GDM1 (cell line): Measurements from ENCODE around the gene GFPT2.

Experiments
- DNase-seq: peaks from one replicate; lab custom pipeline; 2025; lab: John Stamatoyannopoulos, UW

Gene GFPT2

GRCh38 chr5:180333661-180334060 lies 19.5 kb downstream of the GFPT2 start:
- no peak for DNase-seq

- DNase-seq = no peak
These were observed 20.3 kb downstream of the GFPT2 start for GRCh38 chr5:180332861-180333260.

DNA sequence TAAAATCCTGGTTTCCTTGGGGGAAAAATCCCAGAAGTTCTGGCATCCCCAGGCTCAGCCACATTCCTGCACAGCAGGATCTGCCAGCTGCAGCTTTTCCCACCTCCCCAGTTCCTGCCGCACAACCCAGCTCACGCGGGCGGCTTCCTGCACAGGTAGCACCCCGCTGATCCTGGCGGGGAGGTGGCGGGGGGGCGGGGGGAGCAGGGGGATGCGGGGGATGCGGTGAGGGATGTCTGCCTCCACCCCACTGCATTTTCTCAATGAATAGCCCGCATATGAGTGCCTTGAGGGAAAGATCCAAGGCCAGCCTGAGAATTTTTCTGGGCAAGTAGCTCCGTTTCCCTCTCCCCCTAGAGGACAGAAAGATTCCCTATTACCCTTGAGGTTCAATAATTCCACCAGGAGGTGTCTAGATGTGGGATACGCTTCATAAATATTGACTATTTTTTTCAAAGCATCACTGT lies 21.1 kb downstream of the GFPT2 start:
- DNase-seq = no peak

DNA sequence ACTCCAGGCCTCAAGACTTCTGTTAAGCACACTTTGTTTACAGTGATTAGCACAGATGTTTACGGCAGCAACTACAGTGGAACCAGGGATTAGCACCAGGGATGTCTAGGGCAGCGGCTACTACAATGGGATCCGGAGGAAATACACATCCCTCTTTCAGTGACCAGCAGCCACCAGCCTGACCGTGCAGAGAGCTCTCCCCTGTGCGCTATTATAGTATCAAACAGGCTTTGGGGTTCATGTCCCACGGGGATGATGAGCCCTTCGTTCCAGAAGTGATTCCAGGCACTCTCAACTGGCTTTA lies 21.5 kb downstream of the GFPT2 start:
- no peak for DNase-seq

- no peak for DNase-seq
These were observed 22.1 kb downstream of the GFPT2 start for GRCh38 chr5:180330810-180331646.

DNA sequence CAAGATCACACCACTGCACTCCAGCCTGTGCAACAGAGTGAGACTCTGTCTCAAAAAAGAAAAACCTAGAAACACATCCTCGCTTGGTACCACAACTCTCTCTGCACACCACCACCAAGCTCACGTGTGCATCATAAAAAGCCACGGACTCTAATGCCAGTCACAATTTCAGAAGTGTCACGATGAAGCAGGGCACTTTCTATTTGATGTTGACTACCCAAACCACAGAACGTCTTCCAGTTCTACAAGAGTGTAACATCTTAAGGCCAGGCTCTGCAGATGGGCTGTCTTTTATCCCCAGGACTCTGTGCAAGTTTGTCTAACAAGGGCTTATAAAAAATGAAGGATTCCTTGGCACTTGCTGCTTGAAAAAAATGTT lies 22.9 kb downstream of the GFPT2 start:
- DNase-seq = no peak

DNA sequence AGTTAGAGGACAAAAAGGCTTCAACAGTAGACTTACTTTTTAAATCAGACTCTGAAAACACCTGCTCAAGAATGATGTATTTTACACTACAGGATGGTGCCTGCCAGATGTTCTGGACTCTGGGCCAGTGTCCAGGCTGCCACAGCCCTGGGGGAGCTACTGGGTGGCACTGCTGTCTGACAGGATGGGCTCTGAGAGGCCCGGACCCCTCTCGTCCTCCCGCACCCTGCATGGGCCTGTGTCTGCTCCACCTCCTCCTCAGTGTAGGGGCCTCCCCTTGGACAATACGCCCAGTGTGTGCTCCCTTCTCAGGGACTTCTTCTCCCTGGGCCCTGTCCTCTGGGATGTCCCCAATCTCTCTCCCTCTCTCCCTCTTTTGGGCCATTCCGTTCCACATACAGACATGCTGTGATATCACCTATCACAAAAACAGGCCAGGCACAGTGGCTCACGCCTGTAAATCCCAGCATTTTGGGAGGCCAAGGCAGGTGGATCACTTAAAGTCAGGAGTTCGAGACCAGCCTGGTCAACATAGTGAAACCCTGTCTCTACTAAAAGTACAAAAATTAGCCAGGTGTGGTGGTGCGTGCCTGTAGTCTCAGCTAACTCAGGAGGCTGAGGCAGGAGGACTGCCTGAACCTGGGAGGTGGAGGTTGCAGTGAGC lies 23.4 kb downstream of the GFPT2 start:
- DNase-seq = no peak

DNA sequence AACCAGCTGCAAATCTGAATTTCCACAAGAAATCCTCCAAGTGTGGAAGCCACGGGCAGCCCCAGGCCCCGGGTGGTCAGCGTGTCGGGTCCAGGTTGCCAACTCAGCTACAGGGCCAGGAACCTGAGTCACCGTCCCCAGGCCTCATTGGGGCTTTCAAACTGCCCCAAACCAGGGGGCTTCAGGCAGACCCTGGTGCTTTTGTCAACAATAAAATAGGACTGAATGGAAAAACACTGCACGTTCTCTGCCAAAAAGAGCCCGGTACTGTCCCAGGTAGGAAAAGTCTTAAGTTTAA lies 24.0 kb downstream of the GFPT2 start:
- DNase-seq = no peak

DNA sequence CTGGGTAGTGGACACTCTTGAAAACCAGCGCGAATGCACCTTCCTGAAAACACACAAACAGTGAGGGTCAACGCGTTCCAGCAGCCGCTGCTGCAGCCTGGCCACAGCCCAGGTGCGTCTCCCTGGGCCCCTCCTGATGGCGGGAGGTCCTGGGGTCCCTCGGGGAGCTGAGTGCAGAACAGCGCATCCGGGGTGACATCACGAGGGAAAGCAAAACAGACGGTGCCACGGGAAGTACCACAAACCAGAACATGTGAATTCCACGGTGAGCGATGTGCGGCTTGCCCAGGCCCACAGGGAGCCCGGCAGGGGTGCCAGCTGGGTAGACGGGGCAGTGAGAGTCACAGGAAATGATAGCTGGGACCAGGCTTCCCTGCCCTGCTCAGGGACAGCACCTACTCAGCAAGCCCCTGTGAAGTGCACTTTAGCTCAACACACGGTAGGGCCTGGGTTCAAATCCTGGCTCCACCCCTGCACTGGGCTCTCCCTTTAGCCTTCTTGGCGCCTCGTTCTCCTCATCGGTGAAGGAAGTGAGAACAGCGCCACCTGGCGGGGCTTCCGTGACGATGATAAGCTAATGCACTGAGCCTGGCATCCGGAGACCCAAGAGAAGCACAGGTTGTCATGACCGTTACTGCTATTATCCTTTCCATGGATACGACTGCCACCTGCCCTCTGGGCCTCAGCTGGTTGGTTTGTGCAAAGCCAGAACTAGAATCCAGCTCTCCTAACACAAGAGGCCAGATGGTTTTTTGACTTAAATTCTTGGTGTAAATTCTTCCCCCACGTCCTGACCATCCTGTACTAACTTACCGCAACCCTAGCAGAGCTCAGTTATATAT lies 24.6 kb downstream of the GFPT2 start:
- peak; percentile 77 for DNase-seq

- DNase-seq = no peak
These were observed 26.1 kb downstream of the GFPT2 start for GRCh38 chr5:180326989-180327565.

GRCh38 chr5:180324601-180324950 lies 28.6 kb downstream of the GFPT2 start:
- DNase-seq = no peak

- DNase-seq = no peak
These were observed 29.1 kb downstream of the GFPT2 start for GRCh38 chr5:180323941-180324600.

GRCh38 chr5:180323160-180323559 lies 30.0 kb downstream of the GFPT2 start:
- no peak for DNase-seq

GRCh38 chr5:180318456-180319089 lies 34.6 kb downstream of the GFPT2 start:
- DNase-seq = no peak

DNA sequence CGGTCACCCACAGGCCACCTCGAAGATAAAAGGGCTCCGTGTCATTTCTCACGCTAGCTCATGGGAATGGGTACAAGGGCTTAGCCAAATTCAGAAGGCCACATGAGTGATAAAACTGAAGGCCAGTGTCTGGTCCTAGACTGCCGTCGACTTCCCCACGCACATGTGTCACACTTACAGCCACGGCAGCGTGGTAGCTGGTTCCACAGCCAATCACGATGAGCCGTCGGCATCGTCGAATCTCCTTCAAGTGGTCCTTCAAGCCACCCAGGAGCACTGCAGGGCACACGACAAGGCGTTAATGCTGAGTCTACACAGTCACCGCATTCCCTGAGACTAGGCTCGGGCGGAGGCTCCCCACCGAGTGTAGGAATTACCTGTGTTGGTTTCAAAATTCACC lies 36.5 kb downstream of the GFPT2 start:
- DNase-seq = no peak

DNA sequence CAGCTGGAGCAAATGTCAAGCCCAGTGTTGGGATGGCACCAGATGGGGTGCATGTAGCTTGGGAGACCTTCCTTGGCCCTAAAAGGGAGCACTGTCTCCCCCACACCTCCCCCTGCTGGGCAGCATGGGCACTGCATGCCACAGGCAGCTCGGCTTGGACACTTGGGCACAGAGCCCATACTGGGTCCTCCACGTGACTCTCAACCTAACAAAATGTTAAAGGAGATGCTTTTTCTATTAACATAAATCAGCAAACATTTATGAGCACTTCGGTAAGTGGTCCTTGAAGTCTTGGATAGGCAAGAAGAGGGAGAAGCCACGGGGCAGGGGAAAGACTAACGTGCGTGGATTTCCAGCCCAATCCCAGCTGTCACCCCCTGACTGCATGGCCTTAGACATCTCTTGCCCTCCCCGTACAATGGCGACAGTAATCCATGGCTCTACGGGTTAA lies 37.3 kb downstream of the GFPT2 start:
- peak; percentile 30 for DNase-seq

- DNase-seq = peak; percentile 90
These were observed 39.2 kb downstream of the GFPT2 start for GRCh38 chr5:180313677-180314505.

- DNase-seq = no peak
These were observed 41.9 kb downstream of the GFPT2 start for GRCh38 chr5:180311216-180311615.

GRCh38 chr5:180306796-180307195 lies 46.3 kb downstream of the GFPT2 start:
- DNase-seq = no peak

- no peak for DNase-seq
These were observed 47.7 kb downstream of the GFPT2 start for GRCh38 chr5:180305481-180305880.
